ENCODE data around the gene GKAP1.
A peak's percentile ranks its signal among the peaks of the same experiment; 100 is the strongest.
"Not testable (repeated sequence)": the region's sequence is repeated elsewhere in the genome, so short reads cannot be mapped to it uniquely, and the experiment has no call there.

The GKAP1 gene

DNA sequence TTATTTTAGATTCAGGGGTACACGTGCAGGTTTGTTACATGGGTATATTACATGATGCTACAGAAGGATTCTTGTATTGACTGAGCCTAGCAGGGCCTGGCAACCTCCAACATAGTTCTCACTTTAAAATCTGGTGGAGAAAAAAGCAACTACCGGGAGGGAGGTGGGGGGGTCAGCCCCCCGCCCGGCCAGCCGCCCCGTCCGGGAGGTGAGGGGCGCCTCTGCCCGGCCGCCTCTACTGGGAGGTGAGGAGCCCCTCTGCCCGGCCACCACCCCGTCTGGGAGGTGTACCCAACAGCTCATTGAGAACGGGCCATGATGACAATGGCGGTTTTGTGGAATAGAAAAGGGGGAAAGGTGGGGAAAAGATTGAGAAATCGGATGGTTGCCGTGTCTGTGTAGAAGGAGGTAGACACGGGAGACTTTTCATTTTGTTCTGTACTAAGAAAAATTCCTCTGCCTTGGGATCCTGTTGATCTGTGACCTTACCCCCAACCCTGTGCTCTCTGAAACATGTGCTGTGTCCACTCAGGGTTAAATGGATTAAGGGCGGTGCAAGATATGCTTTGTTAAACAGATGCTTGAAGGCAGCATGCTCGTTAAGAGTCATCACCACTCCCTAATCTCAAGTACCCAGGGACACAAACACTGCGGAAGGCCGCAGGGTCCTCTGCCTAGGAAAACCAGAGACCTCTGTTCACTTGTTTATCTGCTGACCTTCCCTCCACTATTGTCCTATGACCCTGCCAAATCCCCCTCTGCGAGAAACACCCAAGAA lies 88.8 kb downstream of the GKAP1 start:
- DNase-seq (ENCODE audit: low read depth), result not testable (repeated sequence)

DNA sequence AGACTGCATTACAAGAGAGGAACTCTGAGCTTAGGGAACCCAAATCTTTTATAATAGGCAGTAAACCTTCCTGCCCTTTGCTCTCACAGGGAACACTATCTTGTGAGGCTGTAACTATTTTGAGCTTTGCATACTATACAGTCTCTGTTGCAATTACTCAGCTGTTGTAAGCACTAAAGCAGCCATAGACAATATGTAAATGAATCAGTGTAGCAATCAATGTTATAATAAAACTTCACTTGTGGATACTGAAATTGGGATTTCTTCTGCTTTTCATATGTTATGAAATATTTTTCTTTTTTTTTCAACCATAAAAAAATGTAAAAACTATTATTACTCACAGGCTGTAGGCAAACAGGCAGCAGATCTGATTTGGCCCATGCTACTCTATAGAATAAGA lies 93.1 kb downstream of the GKAP1 start:
- DNase-seq (ENCODE audit: low read depth), result no peak

DNA sequence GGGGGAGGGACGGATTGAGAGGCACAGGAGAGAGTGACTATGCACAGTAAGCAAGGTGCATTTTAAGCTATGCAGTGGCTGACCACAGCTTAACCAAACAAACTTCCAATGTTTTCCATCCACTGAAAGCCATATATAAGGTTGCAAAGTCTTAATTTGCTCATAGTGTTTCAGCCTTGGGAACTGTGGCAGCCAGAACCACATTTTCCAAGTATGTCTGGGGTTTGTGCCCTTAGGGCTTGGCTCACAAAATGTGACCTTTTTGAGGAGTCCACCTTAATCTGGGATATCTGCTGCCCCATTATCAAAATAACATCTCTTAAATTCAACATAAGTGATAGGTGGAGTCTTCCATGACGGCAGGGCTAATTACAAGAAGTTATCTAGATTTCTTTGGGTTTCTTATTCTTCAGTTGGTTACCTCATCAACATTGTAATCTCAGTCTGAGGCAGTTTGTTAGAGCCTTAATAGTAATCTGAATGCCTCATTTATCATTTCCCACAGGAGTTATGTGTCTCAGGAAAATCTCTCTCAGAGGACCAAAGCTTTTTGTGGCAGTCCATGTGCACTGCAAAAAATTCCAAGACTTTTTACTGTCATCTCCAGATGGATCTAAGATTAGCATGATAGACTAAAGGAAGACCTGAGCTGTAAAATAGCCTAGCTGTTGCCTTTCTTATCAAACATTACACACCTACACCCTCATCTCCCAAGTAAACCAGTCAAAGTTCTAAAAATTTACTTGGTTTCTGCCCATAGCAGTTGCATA lies 94.7 kb downstream of the GKAP1 start:
- DNase-seq (ENCODE audit: low read depth), result no peak

DNA sequence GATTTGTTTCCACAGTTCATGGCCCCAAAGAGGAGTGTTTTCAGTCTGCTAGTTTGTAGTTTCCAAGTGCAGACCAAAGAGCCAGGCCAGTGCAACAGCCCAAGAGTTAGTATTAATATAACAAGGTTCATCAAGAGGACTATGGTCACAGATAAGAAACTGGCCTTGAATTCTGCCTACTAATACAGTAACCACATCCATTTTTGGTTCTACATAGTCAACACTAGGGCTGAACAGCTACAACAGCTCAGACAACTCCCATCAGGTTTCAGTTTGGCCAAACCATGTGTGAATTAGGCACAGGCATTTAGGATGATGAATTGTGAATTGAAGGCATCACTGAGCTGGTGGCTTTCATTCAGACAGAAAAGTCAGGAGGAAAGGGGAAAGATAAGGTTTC lies 96.1 kb downstream of the GKAP1 start:
- no peak for DNase-seq (ENCODE audit: low read depth)

DNA sequence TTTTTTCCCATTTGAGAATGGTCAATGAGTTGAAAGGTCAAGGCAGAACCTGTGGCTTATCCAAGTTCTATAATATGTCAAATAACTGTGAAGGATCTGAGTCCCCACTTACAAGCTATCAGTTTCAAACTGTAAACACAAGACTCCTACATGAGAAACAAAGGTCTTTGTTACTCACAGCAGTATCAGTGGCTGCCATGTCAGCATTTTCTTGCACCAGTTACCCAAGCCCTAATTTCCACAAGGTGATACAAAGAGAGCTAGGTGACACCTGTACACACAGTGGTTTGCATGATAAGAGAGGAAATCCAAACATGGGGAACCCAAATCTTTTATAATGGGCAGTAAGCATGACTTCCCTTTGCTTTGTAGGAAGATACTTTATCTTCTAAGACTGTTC lies 101.8 kb downstream of the GKAP1 start:
- no peak for DNase-seq (ENCODE audit: low read depth)

DNA sequence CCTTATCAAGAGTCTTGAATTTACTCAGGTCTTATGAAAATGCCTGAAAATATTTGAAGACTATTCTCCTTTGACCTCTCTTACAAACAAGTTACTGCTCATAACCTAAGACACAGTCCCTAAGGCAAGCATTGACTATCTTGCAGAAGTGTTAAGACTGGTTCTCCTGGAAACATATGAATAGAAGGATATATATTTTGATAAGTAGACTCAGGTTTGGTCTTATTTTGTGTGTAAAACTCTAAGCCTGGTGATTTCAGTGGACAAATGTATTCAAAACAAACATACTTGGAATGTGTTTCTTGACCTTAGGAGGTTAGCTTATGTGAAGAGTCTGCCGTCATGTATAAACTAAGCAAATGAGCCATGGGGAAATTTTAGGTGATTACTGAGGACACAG lies 102.3 kb downstream of the GKAP1 start:
- DNase-seq (ENCODE audit: low read depth), result no peak

DNA sequence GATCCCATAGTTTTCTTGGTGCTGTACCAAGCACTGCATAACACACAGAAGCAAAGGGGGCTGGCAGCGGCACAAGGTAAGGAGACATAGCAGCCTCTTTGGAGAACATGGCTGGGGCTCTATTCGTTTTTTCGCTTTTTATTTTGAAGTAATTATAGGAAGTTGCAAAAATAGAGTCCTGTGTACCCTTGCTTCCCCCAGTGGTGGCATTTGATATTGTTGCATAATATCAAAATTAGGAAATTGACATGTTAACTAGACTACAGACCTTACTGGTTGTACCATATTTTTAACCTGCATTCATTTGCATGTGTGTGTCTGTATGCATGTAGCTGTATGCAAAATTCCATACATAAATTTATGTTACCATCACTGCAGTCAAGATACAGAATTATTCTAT lies 103.2 kb downstream of the GKAP1 start:
- DNase-seq (ENCODE audit: low read depth), result no peak

DNA sequence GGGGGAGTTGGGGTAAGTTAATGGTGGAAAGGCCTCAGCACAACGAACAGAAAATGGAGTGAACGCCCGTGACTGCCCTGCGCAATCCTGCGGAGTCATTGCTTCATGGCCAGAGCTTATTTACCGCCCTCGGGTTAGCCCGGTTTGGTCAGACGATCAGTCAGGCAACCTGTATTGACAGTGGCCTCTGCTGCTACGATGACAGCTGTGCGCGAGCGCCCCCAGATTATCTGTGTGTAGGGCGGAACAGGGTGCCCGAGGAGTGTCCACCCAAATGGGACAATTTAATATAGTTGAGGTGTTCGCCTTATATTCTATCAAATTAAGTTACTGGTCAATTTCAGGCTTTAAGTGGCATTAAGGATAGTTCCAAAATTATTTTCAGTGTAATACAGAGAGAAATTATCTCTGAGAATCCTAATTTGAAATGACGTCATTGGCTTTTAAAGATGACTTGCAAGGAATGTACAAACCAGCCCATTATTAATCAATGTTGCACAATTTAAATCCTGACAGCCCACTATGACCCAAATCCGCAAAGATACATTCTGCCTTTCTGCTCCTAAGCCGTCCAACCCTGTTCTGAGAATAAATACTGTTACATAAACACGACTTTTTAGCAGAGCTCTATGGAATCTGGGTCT lies 108.9 kb downstream of the GKAP1 start:
- DNase-seq (ENCODE audit: low read depth), result no peak

DNA sequence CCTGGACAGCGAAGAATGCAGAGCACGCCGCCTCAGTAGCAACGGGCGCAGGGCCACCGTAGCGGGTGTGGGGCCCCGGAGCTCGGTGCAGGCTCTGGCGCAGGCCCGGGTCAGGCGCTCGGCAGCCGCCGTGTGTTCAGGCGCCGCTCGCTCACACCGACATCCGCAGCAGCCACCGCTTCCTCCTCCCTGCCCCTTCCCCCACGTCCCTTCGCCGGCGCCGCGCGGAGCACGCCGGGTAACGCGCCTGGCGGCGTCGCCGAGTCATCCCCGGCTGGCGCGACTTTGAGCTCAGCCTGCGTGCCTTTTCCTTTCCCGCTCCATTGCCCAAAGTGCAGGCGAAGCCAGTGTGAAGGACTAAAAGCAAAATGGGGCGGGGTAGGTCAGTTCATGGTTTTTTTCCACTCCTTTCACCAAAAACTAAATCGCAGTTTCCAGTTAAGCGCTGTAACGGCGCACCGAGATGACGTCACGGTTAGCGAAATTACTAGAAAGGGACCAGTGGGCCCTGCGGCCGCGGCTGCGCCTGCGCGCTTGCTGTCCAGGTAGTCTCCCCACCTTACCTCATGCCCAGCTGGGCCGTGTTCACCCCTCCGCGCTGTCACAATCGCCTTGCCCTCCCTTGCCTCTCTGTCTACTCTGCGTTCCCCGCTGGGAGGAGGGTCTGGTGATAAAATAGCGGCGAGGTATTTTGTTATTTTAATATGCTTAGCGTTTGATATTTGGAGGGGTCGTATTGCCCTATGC lies 109.6 kb downstream of the GKAP1 start, which contains the start of gene UBQLN1:
TSS of gene UBQLN1 (minus strand) at position 191 of the 747 bp plus-strand sequence. CDS start 279 bp downstream, outside the sequence.
- peak; percentile 66 for DNase-seq (ENCODE audit: low read depth)

DNA sequence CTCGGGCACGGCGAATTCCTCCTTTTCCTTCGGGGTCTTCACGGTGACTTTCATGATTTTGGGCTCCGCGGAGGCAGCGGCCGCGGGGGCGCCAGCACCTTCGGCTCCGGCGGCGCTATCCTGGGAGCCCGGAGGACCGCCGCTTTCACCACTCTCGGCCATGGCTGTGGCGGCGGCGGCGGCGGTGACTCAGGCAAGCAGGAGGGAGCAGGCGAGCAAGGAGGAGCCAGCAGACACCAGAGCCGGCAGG lies 110.1 kb downstream of the GKAP1 start:
- no peak for DNase-seq (ENCODE audit: low read depth)

DNA sequence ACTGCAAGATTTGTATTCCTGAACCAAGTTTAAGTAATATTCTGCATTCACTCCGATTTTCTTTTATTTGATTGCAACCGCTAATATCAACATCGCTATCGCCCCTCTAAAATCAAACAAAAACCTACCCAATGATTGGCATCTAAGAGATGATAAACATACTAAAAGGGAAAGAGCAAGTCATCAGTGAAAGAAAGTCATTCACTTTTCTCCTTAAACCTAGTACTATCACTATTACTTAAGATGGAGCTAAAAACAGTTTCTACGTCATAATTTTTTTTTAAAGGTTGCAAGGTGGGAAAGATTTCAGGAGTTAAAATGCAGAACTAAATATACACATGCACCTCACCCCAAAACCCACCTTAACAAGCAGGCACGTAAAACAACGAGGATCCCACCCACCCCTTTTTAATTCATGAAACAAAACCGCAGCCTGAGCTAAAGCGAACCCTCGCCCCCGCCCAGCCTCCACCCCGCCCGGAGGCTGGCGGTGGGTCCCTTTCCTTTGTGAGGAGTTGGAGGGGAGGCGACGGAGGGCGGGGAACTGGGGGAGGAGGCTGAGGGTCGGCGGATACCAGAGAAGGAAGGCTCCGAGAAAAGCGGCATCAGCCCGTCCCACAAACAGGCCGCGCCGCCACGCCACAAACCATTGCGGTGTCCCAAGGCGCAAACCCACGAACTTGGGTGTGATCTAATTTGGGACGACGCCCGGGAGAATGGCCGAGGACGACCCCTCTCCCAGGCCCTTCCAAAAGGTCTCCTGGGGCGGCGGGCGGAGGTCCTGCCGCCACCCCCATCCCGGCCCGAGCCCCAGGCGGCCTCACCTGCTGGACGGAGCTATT lies 110.7 kb downstream of the GKAP1 start:
- DNase-seq (ENCODE audit: low read depth), result no peak

DNA sequence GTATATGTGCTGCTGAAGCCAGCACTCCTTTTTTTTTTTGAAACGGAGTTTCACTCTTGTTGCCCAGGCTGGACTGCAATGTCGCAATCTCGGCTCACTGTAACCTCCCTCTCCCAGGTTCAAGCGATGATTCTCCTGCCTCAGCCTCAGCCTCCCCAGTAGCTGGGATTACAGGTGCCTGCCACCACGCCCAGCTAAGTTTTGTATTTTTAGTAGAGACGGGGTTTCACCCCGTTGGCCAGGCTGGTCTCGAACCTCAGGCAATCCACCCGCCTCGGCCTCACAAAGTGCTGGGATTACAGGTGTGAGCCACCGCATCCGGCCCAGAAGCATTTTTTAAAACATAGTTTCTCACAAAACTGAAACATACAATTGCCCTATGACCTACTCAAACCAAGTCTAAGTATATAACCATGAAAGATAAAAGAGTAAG lies 112.3 kb downstream of the GKAP1 start:
- not testable (repeated sequence) for DNase-seq (ENCODE audit: low read depth)

DNA sequence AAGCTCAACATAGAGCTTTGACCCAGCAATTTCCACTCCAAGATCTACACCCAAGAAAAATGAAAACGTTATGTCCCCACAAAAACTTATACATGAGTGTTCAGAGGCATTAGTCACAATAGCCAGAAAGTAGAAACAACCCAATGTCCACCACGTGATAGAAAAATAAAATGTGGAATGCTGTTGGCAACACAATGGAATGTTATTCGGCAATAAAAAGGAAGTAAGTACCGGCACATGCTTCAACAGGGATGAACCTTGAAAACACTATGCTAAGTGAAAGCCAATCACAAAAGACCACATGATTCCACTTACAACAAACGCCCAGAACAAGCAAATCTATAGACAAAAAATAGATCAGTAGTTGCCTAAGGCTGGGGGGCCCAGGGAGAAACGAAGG lies 115.8 kb downstream of the GKAP1 start:
- peak; percentile 73 for DNase-seq (ENCODE audit: low read depth)

DNA sequence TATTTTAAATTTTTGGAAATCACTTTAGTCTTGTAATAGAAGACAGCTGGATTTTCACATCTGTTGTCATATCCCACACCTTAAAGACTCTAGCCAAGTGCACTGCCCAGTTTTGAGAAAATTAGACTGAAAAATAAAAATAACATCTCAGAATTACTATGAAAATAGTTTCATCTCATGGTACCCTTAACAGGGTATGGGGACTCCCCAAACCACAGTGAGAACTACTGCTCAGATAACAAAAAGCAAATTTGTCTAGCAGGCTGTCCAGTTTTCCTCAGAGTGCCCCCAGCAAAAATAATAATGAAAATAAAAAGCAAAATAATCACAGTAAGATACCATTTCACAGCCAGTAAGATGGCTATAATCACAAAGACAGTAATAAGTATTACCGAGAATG lies 116.3 kb downstream of the GKAP1 start:
- DNase-seq (ENCODE audit: low read depth), result no peak

DNA sequence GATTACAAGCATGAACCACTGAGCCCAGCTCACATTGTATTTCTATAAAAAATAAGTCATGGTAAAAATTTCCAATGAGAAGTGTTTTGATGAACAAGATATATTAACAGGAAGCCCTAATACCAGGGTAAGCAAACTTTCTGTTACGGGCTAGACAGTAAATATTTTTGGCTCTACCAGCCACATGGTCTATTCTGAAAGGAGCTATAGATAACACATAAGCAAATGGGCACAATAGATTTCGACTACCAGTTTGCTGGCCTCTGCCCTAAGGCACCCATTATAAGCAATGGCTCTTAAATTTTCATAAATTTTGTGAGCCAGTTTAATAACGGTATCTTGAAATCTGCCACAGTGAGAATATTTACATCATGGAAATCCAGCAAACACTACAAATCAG lies 118.0 kb downstream of the GKAP1 start:
- DNase-seq (ENCODE audit: low read depth), result no peak

DNA sequence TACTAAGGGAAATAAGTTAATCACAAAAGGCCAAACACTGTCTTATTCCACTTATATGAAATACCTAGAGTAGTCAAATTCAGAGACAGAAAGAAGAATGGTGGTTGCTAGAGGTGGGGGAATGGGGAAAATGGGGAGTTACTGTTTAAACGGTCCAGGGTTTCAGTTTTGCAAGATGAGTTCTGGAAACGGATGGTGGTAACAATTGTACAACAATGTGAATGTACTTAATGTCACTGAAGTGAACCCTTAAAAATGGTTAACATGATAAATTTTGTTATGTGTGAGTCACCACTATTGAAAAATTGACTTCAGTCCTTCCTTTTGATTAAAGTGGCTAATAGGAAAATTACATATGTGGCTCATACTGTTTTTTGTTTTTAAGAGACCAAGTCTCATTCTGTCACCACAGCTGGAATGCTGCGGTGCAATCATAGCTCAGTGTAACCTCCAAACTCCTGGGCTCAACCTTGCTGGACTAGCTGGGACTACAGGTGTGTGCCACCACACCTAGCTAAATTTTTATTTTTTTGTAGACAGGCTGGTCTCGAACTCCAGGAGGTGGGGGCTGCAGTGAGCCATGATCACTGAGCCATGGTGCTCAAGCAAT lies 118.5 kb downstream of the GKAP1 start:
- no peak for DNase-seq (ENCODE audit: low read depth)

DNA sequence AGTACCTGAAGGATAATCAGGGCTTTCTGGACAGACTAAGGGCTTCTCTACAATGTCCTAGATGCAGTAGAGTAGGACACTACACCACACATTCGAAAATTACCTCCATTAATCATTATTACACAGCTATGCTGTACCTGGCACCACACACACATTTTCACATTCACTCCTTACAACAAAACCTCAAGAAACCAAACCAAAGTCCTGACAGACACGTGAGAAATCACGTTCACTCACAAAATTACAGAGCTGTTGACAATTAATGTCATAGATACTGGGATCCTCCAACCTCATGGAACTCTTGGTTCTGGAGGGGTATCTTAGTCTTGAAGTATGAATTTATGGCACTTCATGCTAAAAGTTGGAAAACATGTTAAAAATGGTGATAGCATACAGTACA lies 126.1 kb downstream of the GKAP1 start:
- DNase-seq (ENCODE audit: low read depth), result no peak

Data from non-pigmented ciliary epithelial cell (primary cell).